Measurements from ENCODE around the gene MC2R.

MC2R gene

DNA sequence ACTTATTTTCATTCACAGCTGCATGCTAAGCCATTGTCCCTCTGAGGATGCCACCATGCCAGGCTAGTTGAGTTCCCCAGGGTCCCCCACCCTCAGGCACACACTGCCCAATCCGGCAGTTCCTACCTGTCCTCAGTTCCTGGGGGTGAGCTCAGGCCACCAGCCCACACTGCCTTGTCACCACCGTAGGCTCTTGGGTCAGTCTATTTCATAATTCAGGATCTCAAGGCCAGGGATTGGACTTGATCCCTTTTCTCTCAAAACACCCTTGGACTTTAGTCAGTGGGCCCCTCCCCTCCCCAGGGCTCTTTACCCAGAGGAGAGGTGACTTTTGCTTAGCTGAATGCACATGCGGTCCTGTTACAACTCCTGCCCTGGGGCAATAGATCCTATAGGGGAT is 18.7 kb upstream of the MC2R start:
- no peak for ATAC-seq
- TF ChIP-seq CSRNP3 (CRISPR knock-in tag; IDR thresholded peaks at IDR 0.05) (no peak), TSHZ2 (CRISPR knock-in tag; IDR thresholded peaks at IDR 0.05) (no peak), ESRRG (CRISPR knock-in tag; IDR thresholded peaks at IDR 0.05) (no peak), CREB5 (CRISPR knock-in tag; IDR thresholded peaks at IDR 0.05; ENCODE audit: low read depth) (no peak), SNAI2 (CRISPR knock-in tag; IDR thresholded peaks at IDR 0.05) (no peak), ZNF70 (CRISPR knock-in tag; IDR thresholded peaks at IDR 0.05) (no peak), ISL1 (CRISPR knock-in tag; IDR thresholded peaks at IDR 0.05) (no peak), PATZ1 (CRISPR knock-in tag; IDR thresholded peaks at IDR 0.05; ENCODE audit: borderline replicate concordance) (no peak), ZNF565 (CRISPR knock-in tag; conservative IDR thresholded peaks at IDR 0.05; ENCODE audit: low read depth) (no peak), TOX (CRISPR knock-in tag; IDR thresholded peaks at IDR 0.05; ENCODE audit: borderline replicate concordance) (no peak), CSDC2 (CRISPR knock-in tag; IDR thresholded peaks at IDR 0.05) (no peak), RARB (CRISPR knock-in tag; IDR thresholded peaks at IDR 0.05) (no peak), TCF4 (CRISPR knock-in tag; IDR thresholded peaks at IDR 0.05; ENCODE audit: borderline replicate concordance) (no peak), BACH2 (CRISPR knock-in tag; IDR thresholded peaks at IDR 0.05; ENCODE audit: borderline replicate concordance) (no peak), POU6F1 (CRISPR knock-in tag; IDR thresholded peaks at IDR 0.05; ENCODE audit: borderline replicate concordance, low read depth) (no peak)

DNA sequence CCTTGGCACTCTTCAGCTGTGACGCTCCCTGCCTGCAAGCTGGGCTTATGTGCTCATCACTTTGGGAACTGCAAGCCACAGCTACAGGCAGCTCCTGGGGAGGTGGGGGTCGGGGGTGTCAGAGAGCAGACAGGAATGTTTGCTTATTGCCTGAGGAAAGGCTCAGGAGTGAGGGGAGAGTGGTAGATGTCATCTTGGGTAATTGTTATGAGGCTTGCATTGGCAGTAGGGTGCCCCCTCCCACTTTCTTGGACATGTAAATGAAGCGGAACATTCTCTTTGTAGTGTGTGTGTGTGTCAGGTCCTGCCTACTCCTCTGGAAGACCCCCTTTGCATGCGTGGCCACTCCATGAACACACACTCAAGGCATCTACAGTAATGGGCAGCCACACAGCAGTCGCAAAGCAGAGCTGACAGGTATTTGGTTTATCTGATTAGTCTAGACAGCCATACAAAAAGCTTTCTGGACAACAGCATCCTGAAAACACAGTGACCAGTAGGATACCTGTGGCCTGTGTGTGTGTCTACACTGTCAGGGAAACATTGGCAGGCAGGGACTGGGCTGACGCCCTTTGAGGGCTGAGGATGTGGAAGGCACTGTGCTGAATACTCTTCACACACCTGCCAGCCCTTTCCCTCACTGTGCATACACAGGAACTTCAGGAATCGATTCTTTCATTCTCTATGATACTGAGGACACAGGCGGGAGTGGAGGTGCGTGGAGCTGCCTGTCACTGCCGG is 17.1 kb upstream of the MC2R start:
- no peak for TF ChIP-seq CSDC2 (CRISPR knock-in tag; IDR thresholded peaks at IDR 0.05)
- no peak for TF ChIP-seq GLIS3 (CRISPR knock-in tag; IDR thresholded peaks at IDR 0.05)
- TF ChIP-seq ZFP30 (CRISPR knock-in tag; IDR thresholded peaks at IDR 0.05), result no peak
- ATAC-seq, result no peak

GRCh38 chr18:13930964-13931363 is 15.6 kb upstream of the MC2R start:
- ATAC-seq, result no peak
- TF ChIP-seq GLIS3 (CRISPR knock-in tag; IDR thresholded peaks at IDR 0.05) (no peak), SNAI2 (CRISPR knock-in tag; IDR thresholded peaks at IDR 0.05) (no peak), RARB (CRISPR knock-in tag; IDR thresholded peaks at IDR 0.05) (no peak)

- TF ChIP-seq ISL1 (CRISPR knock-in tag; IDR thresholded peaks at IDR 0.05), result no peak
- no peak for TF ChIP-seq TCF4 (CRISPR knock-in tag; IDR thresholded peaks at IDR 0.05; ENCODE audit: borderline replicate concordance)
- no peak for TF ChIP-seq TSHZ2 (CRISPR knock-in tag; IDR thresholded peaks at IDR 0.05)
- no peak for TF ChIP-seq OSR1 (CRISPR knock-in tag; IDR thresholded peaks at IDR 0.05)
- no peak for TF ChIP-seq ZFP30 (CRISPR knock-in tag; IDR thresholded peaks at IDR 0.05)
- no peak for TF ChIP-seq ZFP3 (CRISPR knock-in tag; IDR thresholded peaks at IDR 0.05)
- TF ChIP-seq PPARA (CRISPR knock-in tag; IDR thresholded peaks at IDR 0.05; ENCODE audit: borderline replicate concordance), result no peak
- no peak for TF ChIP-seq PATZ1 (CRISPR knock-in tag; IDR thresholded peaks at IDR 0.05; ENCODE audit: borderline replicate concordance)
- no peak for TF ChIP-seq TOX (CRISPR knock-in tag; IDR thresholded peaks at IDR 0.05; ENCODE audit: borderline replicate concordance)
- no peak for TF ChIP-seq ZNF70 (CRISPR knock-in tag; IDR thresholded peaks at IDR 0.05)
- no peak for TF ChIP-seq ZNF8 (CRISPR knock-in tag; IDR thresholded peaks at IDR 0.05)
- TF ChIP-seq SNAI2 (CRISPR knock-in tag; IDR thresholded peaks at IDR 0.05), result no peak
- no peak for TF ChIP-seq ZNF565 (CRISPR knock-in tag; conservative IDR thresholded peaks at IDR 0.05; ENCODE audit: low read depth)
- no peak for ATAC-seq
These were observed 7.9 kb upstream of the MC2R start for GRCh38 chr18:13923221-13923620.

Measured in SK-N-SH treated with all-trans-retinoic acid at 6 μM for 48 hours (cell line).